ENCODE data around the gene PATJ.

GRCh38 chr1:62198781-62199125, 456.5 kb downstream of the PATJ start:
- TF ChIP-seq CTCF (IDR thresholded peaks at IDR 0.05) (no peak), POLR2AphosphoS5 (IDR thresholded peaks at IDR 0.05) (no peak), POLR2A (IDR thresholded peaks at IDR 0.05) (no peak), EP300 (IDR thresholded peaks at IDR 0.05; ENCODE audit: low read depth) (no peak)
